ENCODE results near the gene SIM1.

SIM1 gene

GRCh38 chr6:100440935-100441334, 23.8 kb downstream of the SIM1 start:
- in situ Hi-C loops (cut with HindIII; ENCODE audit: low sequenced_read_pairs) = no loop called here

- in situ Hi-C loops (cut with HindIII; ENCODE audit: low sequenced_read_pairs) = no loop called here
These were observed 29.4 kb downstream of the SIM1 start for GRCh38 chr6:100435299-100435698.

- in situ Hi-C loops (cut with HindIII; ENCODE audit: low sequenced_read_pairs) = no loop called here
These were observed 30.8 kb downstream of the SIM1 start for GRCh38 chr6:100433726-100434435.

GRCh38 chr6:100432136-100432535, 32.6 kb downstream of the SIM1 start:
- in situ Hi-C loops (cut with HindIII; ENCODE audit: low sequenced_read_pairs) = no loop called here

DNA sequence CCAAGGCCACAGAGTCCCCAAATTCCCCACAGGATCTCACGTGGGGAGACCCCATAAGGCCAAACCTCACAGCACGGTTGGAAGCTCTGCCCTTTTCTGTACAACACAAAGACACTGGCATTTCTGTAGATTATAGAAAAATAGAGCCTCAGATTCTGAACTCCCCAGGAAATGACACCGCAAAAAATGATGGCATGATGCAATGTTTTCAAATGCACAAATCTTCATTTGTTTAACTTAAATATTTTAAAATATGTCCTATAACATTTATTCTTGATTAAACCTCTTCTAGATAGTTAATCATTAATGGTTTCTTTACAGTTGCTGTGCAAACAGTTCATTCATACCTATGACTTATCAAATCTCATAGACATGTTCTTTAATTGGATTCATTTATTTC, 33.8 kb downstream of the SIM1 start:
- in situ Hi-C loops (cut with HindIII; ENCODE audit: low sequenced_read_pairs) = no loop called here

GRCh38 chr6:100427452-100427851, 37.3 kb downstream of the SIM1 start:
- in situ Hi-C loops (cut with HindIII; ENCODE audit: low sequenced_read_pairs) = no loop called here

GRCh38 chr6:100426744-100427338, 37.9 kb downstream of the SIM1 start:
- in situ Hi-C loops (cut with HindIII; ENCODE audit: low sequenced_read_pairs) = no loop called here

DNA sequence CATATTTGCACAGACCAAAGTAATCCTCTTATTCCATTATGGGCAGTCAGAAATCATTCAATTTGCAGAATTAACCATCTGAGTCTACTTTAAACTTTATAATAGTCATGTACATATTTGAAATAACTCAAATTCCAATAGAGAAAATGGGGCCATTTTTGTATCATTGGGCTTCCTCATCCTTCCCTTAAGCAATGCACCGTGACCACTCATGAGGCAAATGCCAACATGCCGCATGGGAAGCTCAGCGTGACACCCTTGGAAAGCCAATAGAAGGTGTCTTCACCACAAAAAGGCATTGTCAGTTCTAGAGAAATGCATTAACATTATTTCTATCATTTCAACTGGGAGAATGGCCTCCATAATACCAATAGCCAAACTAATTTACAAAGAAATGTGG, 38.5 kb downstream of the SIM1 start:
- in situ Hi-C loops (cut with HindIII; ENCODE audit: low sequenced_read_pairs) = no loop called here

DNA sequence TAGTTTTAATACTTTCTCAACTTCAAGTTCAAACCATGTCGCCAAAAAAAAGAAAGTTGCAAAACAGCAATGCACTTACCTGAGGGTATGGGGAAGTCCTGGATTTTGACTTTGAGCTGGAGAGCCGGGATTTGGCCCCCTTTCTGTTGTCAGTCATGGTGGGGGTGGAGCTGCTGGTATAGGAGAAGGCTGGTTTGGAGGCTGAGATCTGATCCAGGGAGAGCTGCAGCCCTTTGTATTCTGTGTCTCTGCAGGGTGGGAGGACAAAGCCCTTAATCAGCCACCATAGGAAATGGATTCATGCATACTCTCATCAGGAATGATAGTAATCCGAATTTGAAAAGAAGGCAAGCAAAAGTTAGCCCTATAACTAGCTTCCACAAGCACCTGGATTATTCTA, 44.0 kb downstream of the SIM1 start:
- in situ Hi-C loops (cut with HindIII; ENCODE audit: low sequenced_read_pairs) = no loop called here

DNA sequence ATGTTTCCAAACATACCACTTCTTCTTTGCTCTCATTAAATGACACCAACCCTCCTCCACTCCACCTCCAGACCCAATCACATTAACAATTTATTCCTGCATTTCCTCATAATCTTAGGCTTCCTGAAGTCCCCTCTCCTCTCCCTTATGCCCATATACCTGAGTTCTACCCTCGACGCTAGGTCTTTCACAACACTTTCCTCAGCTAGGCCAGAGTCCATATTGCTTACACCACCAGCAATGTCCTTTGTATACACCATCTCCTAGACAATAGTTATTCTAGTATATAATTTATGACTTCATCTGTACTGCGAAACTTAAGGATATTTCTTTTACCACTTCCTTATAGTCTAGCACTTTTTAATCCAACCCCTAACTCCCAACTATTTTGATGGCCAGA, 47.7 kb downstream of the SIM1 start:
- in situ Hi-C loops (cut with HindIII; ENCODE audit: low sequenced_read_pairs) = no loop called here

GRCh38 chr6:100415768-100416167, 49.0 kb downstream of the SIM1 start:
- in situ Hi-C loops (cut with HindIII; ENCODE audit: low sequenced_read_pairs) = no loop called here

GRCh38 chr6:100412872-100413271, 51.8 kb downstream of the SIM1 start:
- in situ Hi-C loops (cut with HindIII; ENCODE audit: low sequenced_read_pairs) = no loop called here

DNA sequence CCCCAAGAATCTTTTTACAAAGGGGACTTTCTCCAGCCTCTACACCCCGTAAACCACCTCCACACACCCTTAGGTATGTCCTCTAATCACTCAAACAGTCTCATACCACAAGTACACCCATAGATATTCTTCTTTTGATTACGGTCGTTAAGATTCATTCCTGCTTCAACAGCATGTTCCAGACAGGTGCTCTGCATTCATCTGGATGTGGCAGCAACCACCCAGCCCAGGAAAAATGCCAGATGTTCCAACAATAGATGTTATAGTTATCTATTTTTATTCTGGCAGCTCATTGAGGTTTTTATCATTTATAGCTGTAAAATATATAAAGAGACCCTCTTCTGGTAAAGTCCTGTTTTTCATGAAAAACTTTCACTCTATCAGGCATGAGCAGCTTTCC, 60.7 kb downstream of the SIM1 start:
- in situ Hi-C loops (cut with HindIII; ENCODE audit: low sequenced_read_pairs) = no loop called here

GRCh38 chr6:100393493-100393892, 71.2 kb downstream of the SIM1 start:
- in situ Hi-C loops (cut with HindIII; ENCODE audit: low sequenced_read_pairs) = no loop called here

DNA sequence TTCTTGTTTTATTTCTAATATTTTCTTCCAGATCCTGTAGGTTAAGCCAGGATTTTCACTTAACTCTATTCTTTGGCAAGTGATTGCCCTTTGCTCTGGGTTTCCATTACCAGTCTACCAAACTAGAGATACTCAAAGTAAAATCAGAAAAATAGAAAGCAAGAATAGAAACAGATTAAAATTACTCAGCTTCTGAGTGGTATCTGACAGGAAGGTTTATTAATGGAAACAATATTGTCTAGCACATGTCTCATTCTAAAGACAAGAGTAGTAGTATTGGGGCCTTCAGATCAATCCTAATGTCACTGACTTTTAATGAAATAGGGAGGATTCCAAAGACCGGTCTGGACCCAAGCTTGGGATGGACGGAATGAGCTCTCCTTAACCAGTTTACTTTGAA, 72.3 kb downstream of the SIM1 start:
- in situ Hi-C loops (cut with HindIII; ENCODE audit: low sequenced_read_pairs) = no loop called here

DNA sequence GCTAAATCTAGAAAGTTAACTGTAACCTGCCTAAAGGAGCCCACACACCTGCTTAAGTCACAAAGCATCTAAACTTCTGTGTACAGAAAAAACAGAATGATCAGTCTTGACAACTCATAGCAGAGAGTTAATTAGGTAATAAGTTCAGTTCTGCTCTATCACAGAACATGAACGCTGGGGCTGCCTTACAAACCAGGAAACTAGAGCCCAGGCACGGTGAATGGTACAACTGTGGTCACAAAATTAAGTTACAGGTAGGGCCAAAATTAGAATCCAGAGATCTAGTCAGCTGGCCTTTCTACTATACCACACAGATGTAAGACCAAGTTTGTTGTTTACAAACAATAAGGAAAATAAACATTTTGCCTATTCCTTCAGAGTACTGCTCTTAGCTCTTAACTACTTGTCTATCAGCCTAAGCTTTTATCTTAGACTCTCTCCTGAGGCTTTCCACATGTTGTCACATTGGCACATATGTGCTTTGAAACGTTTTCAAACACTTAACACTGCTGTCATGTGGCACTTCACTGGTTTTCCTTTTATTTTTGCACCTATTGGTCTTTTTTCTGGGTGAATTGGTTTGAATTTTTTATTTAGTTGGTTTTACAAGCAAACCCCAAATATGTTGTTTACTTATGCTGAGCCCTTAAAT, 75.7 kb downstream of the SIM1 start:
- in situ Hi-C loops (cut with HindIII; ENCODE audit: low sequenced_read_pairs) = no loop called here

DNA sequence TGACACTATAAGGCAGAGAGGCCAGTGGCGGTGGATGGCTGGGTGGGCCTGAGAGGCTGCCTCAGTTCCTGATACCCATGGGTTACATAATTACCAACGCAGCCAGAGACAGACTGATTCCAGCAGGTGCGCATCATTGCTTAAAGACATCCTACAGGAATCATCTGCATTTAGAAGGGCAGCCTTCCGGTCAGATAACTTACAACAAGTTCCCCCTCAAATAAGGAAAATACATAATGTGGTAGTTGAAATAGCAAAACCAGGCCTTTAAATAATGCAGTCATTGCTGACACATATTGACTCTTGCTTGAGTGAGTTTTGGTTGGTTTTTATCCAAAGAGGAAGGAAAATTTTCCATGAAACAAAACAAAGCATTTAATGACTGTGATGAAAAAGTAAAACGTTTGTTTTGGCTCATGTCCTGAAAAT, 81.9 kb downstream of the SIM1 start:
- in situ Hi-C loops (cut with HindIII; ENCODE audit: low sequenced_read_pairs) = no loop called here

- in situ Hi-C loops (cut with HindIII; ENCODE audit: low sequenced_read_pairs) = no loop called here
These were observed 82.7 kb downstream of the SIM1 start for GRCh38 chr6:100382031-100382430.

DNA sequence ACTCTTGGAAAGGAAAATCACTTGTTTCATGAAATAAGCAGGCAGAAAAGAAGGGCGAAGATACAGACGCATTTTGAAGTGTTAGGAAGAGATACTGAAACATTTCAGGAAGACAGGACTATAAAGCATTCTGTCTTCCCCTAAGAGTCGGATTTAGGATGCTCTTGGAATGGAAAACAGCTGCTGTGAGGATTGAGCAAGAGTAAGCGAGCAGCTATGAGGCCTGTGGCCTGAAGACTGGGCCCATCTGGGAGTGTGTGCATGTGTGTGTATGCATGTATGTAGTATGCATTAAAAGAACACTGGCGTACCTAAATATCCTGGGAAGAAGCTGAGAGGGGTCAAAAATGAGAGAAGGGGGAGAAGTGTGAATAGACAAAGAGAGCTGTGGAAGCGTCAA, 83.6 kb downstream of the SIM1 start:
- in situ Hi-C loops (cut with HindIII; ENCODE audit: low sequenced_read_pairs) = no loop called here

DNA sequence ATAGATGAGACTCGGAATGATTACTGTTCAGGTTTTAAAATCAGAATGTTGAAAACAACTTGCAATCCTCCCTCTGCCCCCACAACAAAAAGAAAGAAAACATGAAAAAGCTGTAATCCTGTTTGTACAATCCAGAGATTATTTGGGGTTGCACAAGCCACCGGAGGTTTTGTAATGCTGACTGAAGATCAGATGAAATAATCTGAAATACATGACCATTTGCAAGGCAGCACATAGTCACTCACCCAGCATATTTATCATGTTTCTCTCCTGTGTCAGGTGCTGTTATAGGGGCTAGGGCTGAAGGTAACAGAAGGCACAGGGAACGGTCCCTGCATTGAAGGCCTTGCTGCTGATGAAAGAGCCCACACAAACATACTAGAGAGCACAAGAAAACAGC, 85.3 kb downstream of the SIM1 start:
- in situ Hi-C loops (cut with HindIII; ENCODE audit: low sequenced_read_pairs) = no loop called here

DNA sequence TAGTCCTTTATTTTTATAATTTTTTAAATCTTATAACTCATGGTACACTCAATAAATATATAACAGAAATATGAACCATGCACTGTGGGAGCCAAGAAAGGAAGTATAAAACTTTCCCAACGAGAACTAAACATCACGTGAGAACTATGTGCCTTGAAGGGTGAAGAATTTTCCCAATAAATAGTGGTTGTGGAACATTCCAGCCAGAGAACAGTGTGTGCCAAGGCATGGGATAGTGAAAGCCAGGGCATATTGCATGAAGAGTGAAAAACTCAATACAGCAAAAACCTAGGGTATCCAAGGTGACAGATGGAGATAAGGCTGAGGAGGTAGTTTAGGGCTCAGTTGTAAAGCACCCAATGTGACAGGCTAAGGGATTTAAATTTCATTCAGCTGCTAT, 86.1 kb downstream of the SIM1 start:
- in situ Hi-C loops (cut with HindIII; ENCODE audit: low sequenced_read_pairs) = no loop called here

DNA sequence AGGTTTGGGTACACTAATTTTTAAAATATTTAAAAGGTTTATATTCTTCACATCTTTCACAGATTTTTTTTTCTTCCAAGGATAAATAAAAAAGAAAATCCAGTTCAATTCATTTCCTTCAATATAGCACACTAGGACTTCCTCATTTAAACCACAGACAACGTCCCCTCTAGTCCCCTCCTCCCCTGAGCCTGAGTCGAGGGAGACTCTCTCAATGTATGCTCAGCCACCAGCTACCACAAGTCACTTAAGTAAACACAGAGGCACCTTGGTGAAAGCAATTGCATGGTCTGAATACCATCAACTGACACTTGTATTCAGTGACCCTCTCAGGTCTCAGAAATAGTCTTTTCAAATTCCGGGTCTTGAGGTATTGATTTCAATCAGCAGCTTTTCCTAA, 88.6 kb downstream of the SIM1 start:
- in situ Hi-C loops (cut with HindIII; ENCODE audit: low sequenced_read_pairs) = no loop called here
